Measurements from ENCODE around the gene CCT8.
A peak's percentile ranks its signal among the peaks of the same experiment; 100 is the strongest.

The CCT8 gene, protein sequence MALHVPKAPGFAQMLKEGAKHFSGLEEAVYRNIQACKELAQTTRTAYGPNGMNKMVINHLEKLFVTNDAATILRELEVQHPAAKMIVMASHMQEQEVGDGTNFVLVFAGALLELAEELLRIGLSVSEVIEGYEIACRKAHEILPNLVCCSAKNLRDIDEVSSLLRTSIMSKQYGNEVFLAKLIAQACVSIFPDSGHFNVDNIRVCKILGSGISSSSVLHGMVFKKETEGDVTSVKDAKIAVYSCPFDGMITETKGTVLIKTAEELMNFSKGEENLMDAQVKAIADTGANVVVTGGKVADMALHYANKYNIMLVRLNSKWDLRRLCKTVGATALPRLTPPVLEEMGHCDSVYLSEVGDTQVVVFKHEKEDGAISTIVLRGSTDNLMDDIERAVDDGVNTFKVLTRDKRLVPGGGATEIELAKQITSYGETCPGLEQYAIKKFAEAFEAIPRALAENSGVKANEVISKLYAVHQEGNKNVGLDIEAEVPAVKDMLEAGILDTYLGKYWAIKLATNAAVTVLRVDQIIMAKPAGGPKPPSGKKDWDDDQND

DNA sequence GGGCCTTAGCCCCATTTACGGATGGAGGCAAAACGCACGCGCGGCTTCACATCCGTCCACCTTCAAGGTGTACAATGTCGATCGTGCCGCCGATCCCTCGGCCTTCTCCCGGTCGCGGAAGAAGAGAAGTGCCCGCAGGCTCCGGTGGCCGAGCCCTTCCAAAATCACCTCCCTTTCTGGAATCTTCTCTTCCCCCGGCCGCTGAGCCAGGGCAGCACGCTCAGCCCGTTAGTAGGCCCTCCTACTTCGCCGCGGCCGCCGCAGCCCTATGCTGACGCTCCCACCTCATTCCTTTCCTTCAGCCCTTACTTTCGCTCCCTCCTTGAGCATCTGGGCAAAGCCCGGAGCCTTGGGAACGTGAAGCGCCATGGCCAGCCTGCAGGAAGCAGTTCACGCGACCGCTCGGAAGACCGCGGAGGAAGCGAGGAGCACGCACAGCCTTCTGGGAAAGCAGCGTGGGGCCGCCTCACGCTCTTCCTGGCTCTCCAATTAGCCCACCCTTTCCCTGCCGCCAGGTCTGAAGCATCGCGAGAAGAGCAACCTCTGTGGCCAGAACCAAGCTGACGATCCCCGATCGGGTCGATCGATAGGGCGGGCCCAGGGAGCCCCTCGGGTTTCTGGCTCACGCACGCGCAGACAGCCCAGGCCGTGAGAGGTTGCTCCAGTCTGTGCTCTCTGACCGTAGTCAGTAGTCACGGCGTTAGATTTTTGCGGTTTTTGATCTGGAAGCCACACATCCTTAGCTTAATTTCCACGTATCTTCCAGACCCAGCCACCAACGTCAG is at the start of gene CCT8:
Gene CCT8 (minus strand): TSS at position 427 of the 785 bp plus-strand sequence. CDS start 58 bp downstream, at position 369.
- DNase-seq: peak; percentile 96

DNA sequence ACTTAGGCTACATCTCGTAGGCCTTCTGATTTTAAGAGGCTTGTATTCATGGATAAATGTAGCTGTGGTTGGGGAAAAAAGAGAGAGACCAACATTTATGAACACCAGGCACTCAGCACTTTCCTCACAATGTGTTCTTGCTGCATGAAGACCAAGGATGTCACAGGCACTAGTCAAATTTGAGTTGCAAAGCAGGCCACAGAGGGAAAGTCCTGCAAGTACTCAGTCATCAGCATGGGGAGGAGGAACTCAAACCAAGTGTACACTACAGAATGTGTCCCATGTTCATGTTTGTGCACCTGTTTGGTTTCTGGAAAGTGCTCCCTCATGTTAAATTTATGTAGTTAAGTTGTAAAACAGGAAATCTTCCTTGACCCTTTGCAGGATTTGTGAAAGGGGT is 48.3 kb upstream of the CCT8 start:
- DNase-seq: no peak

- DNase-seq: peak; percentile 56
Observed at GRCh38 chr21:29117372-29117955, 44.0 kb upstream of the CCT8 start.

- DNase-seq: no peak
Observed at GRCh38 chr21:29115899-29116298, 42.5 kb upstream of the CCT8 start.

DNA sequence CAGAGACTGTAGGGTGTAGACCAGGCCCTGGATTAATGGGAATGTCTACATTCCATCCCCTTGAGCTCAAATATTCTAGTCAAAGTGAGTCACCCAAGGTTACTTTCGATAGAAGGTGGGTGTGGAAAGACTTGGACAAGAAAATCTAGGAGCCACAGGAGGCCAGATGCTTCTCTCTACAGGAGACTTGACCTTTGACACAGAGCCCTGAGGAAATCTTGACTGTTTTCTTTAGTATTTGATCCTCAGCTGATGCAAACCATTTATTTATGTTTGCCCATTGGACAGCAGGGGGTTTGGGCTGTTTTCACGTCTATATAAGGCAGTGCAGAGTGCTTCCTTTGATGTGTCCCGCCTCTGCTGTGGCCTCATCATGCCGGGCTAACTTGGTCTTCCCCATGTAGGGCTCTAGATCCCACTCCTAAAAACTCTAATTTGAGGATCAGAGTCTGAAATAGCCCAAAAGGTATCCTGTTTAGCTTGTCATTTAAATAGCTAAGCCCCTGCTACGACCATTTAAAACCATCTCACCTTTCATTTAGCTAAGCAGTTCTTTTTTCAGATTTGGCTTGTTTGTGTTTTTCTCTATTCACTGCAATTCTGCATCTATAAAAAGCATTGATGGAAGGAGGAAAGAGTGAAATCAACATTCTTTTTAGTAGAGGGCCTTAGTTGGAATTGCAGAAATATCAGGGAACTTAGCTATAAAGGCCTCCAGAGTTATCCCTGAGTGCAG is 41.5 kb upstream of the CCT8 start:
- DNase-seq: peak; percentile 37

DNA sequence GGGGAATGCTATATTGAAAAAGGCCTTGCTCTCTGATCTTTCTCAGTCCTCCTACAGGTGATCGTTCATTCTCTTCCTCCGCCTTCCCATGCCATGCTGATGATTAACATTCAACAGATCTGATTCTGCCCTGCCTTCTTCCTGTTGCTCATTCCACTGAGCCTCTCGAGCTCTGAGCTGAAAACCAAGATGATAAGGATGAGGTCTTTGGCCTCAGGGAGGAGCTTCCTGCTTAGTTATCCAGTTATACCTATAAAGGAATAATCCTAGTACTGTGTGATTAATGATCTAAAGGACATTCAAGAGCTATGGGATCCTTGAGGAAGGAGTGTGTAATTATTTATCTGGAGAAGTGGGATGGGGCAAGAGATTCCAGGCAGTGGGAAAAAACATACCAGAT is 31.8 kb upstream of the CCT8 start:
- DNase-seq: no peak

GRCh38 chr21:29104239-29104708 is 30.8 kb upstream of the CCT8 start:
- no peak for DNase-seq

DNA sequence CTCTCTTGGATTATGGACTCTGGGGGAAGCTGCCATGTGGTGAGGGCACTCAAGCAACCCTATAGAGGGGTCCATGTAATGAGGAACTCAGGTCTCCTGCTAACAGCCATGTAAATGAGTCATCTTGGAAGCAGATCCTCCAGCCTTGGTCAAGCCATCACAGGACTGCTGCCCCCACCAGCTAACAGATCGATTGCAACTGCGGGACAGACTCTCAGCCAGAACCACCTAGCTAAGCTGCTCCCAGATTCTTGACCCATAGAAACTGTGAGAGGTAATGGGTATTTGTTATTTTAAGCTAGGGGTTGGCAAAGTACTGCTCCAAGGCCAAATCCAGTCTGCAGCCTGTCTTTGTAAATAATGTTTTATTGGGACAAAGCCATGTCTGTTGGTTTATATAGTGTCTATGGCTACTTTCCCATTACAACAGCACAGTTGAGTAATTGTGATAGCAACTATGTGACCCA is 29.4 kb upstream of the CCT8 start:
- no peak for DNase-seq

GRCh38 chr21:29098156-29098555 is 24.7 kb upstream of the CCT8 start:
- no peak for DNase-seq

DNA sequence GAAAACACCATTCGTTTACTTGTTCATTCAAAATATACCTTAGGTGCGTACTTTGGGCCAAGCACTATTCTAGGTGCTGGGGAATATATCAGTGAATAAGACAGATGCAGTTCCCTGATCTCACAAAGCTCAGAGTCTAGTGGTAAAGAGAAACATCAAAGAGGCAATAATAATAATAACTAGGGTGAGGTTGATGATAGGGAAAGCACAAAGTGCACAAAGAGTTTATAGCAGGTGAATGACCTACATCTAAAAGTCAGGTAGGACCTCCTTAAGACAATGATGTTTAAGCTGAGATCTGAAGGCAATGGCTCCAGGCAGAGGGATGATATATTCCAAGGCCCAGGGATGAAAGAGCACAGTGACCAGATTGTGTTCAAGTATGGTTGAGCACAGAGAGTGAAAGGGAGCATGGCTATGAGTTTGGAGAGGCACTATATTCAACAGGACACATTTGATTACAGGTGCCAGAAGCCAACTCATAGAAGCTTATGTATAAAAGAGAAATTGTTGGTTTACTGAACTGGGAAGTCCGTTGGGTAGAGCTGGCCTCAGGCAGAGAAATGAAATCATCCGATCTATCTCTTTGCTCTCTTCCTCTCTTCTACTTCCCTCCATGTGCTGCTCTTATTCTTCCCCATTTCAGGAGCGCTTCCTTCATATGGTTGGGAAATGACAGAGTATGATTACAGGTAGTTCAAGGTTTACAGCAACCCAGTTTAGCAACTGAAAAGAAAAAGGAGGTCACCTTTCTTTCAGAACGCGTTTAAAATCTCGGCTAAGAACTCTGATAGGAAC is 23.0 kb upstream of the CCT8 start:
- no peak for DNase-seq

GRCh38 chr21:29092102-29092959 is 18.9 kb upstream of the CCT8 start:
- no peak for DNase-seq

DNA sequence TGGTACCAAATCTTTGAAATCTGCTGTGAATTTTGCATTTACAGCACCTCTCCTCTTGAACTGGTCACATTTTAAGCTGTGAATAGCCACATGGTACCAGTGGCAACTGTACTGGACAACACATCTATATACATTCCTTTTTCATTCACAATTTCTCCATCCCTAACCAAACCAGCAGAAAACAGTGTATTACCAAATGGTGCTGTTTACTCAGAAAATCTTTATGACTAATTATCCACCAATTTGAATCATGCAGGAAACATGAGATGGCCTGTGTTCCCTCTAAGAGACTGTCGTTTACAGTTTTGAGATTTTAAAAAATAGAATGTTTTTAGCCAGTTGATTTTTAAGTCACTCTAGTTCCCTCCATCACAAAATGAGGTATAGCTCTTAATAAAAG is 17.6 kb upstream of the CCT8 start:
- no peak for DNase-seq

GRCh38 chr21:29085106-29085752 is 11.8 kb upstream of the CCT8 start:
- no peak for DNase-seq

- DNase-seq: no peak
Observed at GRCh38 chr21:29084372-29084771, 10.9 kb upstream of the CCT8 start.

- no peak for DNase-seq
Observed at GRCh38 chr21:29083306-29083705, 9.9 kb upstream of the CCT8 start.

DNA sequence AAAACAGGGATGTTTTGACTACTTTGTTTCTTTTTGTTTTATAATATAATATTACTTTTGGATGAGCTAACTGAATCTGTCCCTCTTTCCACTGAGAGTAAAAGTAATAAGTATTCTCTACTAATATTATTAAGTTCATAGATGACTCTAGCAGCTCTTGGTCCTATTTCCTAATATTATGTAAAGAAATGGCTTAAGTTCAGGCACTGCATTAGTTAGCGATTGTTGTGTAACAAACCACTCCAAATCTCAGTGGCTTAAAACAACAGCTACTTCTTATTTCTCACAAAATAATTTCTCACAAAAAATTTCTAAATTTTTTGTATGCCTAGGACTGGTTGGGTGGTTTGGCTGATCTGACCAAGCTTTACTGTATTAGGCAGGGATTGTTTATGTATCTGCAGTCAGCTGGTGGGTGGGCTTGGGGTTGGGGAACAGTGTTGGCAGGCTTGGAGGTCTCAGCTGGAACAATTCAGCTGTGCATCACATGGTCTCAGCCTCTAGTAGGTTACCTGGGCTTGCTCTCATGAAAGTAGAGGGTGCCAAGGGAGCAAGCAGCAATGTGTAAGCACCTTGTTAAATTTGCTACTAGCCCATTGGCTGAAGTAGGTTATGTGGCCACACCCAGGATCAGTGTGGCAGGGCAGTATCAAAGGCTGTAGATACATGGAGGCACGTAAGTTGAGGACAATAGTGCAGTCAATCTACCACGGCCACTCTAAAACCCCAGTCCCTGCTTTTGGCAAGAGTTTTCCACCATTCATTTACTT is 8.8 kb upstream of the CCT8 start:
- DNase-seq: no peak

- no peak for DNase-seq
Observed at GRCh38 chr21:29080454-29080941, 7.0 kb upstream of the CCT8 start.

DNA sequence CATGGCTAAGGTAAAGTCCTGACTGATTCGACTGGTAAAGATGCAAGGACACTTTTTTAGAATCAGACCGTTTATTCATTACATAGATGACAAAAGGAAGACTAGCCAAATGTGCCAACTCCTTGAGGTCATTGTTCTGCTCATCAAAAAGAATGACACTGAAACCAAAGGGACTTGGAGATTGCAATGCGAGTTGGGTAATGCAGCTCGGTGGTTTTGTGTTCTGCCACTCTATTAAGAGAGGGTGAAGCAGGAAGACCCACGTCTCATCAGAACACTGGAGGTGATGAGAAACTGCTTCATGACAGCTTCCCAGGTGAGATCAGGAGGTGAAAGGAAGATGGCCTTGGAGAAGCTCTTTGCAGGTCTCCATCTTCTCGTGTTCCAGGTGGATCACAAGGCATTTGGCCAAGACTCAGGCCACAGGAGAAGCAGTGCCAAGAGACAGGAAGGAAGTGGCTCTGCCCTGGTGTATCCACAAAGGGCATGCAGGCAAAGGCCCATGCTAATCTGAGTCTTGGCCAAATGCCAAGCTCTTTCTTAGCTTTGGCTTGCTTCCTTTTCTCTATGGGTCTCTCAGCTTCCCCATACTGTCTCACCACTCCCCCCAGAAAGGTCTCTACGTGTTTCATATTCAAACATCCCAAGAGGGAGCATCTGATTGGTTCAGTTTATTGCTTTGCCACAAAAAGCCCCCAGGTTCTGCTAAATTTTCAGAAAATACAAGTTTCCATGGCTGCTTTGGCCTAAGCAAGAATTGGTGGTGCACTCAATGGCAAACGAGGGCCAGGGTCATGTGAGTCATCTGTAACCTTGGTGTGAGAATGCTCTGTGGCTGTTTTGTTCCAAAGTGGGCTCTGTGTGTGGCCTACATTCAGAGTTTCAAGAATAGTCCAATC is 5.7 kb upstream of the CCT8 start:
- no peak for DNase-seq

Measured in NCI-H146 (cell line).